Measurements from ENCODE around the gene PCNX2.

The PCNX2 gene

DNA sequence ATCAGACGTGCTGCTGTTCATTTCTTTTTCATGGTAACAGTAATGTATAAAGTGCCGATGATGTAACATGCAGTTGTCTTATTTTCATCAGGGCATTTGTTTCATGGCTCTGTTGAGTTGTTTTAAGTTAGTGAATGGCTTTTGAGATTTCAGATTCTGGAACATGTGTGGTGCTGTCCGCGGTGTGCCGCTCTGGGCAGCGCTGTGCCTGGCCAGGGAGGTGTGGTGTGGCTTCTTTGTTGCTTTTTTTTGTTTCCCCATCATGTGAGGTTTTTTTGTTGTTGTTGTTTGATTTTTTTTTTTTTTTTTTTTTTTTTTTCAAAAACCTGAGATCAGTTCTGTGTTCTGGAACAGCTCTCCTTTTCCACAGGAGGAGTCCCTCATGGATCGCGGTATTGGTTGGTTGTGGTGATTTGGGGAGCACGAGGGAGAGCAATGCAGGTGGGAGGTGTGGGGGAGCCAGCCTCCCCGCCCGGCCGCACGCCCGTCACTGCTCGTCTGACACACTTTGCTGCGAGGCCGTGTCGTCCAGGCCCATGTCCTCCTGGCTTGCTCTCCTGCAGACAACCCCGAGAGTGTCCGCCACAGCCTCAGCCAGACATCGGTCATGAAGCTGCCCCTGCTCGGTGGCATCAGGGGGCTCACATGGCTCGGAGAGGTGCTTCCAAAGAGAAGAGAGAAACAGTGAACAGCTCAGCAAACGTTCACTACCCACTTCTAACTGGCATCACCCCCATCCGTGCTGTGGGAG, 311.5 kb downstream of the PCNX2 start:
- TF ChIP-seq, protein P1, sequence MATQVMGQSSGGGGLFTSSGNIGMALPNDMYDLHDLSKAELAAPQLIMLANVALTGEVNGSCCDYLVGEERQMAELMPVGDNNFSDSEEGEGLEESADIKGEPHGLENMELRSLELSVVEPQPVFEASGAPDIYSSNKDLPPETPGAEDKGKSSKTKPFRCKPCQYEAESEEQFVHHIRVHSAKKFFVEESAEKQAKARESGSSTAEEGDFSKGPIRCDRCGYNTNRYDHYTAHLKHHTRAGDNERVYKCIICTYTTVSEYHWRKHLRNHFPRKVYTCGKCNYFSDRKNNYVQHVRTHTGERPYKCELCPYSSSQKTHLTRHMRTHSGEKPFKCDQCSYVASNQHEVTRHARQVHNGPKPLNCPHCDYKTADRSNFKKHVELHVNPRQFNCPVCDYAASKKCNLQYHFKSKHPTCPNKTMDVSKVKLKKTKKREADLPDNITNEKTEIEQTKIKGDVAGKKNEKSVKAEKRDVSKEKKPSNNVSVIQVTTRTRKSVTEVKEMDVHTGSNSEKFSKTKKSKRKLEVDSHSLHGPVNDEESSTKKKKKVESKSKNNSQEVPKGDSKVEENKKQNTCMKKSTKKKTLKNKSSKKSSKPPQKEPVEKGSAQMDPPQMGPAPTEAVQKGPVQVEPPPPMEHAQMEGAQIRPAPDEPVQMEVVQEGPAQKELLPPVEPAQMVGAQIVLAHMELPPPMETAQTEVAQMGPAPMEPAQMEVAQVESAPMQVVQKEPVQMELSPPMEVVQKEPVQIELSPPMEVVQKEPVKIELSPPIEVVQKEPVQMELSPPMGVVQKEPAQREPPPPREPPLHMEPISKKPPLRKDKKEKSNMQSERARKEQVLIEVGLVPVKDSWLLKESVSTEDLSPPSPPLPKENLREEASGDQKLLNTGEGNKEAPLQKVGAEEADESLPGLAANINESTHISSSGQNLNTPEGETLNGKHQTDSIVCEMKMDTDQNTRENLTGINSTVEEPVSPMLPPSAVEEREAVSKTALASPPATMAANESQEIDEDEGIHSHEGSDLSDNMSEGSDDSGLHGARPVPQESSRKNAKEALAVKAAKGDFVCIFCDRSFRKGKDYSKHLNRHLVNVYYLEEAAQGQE (IDR thresholded peaks at IDR 0.05; ENCODE audit: insufficient read depth in 1 of 2, low read depth in 2 of 2, low read length in 2 of 2), result peak; percentile 54 to 82; a peak in 3 of 4 replicates
- TF ChIP-seq SIN3A (IDR thresholded peaks at IDR 0.05; ENCODE audit: borderline replicate concordance, insufficient read depth, low read length), result no peak

DNA sequence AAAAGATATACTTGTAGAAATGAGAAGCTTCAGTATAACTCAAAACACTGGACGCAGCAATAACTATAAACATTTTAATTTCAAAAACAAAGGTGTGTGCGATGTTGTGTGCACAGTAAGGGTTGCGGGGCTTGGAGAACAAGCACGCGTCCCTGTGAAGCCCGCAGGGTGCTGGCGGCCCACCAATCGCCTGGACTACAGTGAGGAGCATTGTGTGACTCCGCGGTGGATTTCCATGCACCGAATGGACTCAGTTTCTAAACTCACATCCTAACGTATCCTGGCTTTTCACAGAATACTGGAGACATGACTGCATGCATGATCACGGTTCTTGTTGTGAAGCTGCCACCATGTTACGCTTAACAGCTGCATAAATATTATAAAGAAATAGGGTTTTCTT, 312.1 kb downstream of the PCNX2 start:
- TF ChIP-seq POLR2AphosphoS5 (IDR thresholded peaks at IDR 0.05; ENCODE audit: low read depth, low read length), result no peak
- TF ChIP-seq SIN3A (IDR thresholded peaks at IDR 0.05; ENCODE audit: borderline replicate concordance, insufficient read depth, low read length), result no peak
- TF ChIP-seq FOXP2 (optimal IDR thresholded peaks at IDR 0.05; ENCODE audit: borderline replicate concordance, extremely low read depth, extremely low read length, insufficient read depth), result no peak
- TF ChIP-seq, protein P1 (IDR thresholded peaks at IDR 0.05; ENCODE audit: insufficient read depth in 1 of 2, low read depth in 2 of 2, low read length in 2 of 2), result no peak
- TF ChIP-seq TAF1 (IDR thresholded peaks at IDR 0.05; ENCODE audit: borderline replicate concordance, insufficient read depth, low read length), result no peak

DNA sequence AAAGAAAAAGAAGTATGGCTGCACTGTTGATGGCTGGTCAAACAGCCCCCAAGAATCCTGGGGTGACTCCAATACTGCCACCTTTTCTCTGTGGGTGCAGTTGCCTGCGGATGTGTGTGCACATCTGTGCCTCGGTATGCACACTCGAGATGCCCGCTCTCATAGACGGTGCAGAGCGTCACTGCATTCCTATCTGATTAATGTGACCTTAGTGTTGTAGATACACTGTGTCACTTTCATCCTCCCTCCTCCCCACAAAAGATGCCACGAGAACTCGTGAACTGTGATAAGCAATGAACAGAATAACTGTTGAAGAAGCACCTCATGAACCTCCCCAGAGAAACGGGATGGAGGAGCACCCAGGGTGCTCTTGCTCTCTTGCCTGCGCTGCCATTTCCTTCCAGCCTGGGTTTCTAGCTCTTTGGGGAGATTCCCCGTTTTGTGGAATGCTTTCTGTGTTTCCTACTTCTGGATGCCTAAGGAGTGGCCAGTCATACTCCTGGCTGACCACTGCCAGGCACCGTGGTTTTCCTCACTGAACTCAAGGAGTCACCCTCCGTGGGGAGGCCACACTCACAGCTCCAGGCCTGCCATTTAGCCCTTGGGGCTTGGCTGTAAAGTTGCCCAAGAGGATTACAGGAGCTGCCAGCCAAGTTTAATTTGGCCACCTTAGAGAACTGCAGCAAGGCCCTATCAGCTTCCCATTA, 313.1 kb downstream of the PCNX2 start:
- TF ChIP-seq SIN3A (IDR thresholded peaks at IDR 0.05; ENCODE audit: borderline replicate concordance, insufficient read depth, low read length) (no peak), POLR2AphosphoS5 (IDR thresholded peaks at IDR 0.05; ENCODE audit: low read depth, low read length) (no peak), TAF1 (IDR thresholded peaks at IDR 0.05; ENCODE audit: borderline replicate concordance, insufficient read depth, low read length) (no peak), FOXP2 (optimal IDR thresholded peaks at IDR 0.05; ENCODE audit: borderline replicate concordance, extremely low read depth, extremely low read length, insufficient read depth) (no peak)
- TF ChIP-seq, protein P1 (IDR thresholded peaks at IDR 0.05; ENCODE audit: insufficient read depth in 1 of 2, low read depth in 2 of 2, low read length in 2 of 2), result no peak

DNA sequence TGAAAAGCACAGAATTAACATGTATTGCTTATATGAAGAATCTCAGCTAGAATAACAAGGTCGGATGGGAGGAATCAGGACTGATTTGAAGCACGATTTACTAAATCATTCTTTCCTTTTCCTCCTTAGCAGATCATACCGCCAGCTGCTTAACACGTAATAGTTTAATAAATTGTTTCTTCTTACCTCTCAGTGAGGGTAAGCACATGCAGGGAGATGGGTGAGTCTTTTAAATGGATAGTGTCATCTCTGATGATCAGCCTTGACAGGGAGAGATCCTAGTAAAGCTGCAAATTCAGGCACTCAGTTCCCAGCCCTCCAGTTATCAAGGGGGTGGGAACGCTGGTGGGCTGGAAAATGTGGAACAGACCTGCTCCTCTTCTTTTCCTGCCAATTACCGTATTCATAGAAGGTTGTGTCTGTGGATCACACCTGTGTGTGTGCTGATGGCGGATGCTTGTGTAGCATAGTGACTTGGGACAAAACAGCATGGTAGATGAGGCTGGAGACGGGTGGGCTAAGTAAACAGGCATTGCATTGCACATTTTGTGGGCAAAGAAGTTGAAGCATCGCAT, 314.5 kb downstream of the PCNX2 start:
- TF ChIP-seq FOXP2 (optimal IDR thresholded peaks at IDR 0.05; ENCODE audit: borderline replicate concordance, extremely low read depth, extremely low read length, insufficient read depth) (no peak), POLR2AphosphoS5 (IDR thresholded peaks at IDR 0.05; ENCODE audit: low read depth, low read length) (no peak), SIN3A (IDR thresholded peaks at IDR 0.05; ENCODE audit: borderline replicate concordance, insufficient read depth, low read length) (no peak), TAF1 (IDR thresholded peaks at IDR 0.05; ENCODE audit: borderline replicate concordance, insufficient read depth, low read length) (no peak)
- TF ChIP-seq, protein P1 (IDR thresholded peaks at IDR 0.05; ENCODE audit: insufficient read depth in 1 of 2, low read depth in 2 of 2, low read length in 2 of 2), result no peak

Data from PFSK-1 (cell line).